GM12874 (cell line): ENCODE results near the gene SF3B3.

Experiments used
- TF ChIP-seq, protein P1 (sequence below): IDR thresholded peaks from 2 replicates; pipeline ENCODE4 v1.5.1; 2011; ENCODE audit warnings: low read depth, mild to moderate bottlenecking, control low read depth, low read length, moderate library complexity; ENCODE audit not compliant: insufficient read depth

Gene SF3B3

DNA sequence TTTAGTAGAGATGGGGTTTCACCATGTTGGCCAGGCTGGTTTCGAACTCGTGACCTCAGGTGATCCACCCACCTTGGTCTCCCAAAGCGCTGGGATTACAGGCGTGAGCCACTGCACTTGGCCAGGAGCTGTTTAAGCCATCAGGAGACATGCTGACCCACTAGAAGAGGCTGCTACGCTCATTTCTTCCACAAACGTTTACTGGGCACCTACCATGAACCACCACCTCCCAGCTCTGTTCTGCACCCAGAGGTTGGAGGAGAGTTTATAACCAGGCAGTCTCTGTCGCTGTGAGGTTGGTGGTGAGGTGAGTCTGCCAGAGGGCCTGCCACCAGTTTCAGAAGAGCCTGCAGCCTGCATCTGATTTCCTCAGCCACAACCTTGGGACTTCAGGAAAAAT is 51.8 kb downstream of the SF3B3 start:
- TF ChIP-seq, protein P1, sequence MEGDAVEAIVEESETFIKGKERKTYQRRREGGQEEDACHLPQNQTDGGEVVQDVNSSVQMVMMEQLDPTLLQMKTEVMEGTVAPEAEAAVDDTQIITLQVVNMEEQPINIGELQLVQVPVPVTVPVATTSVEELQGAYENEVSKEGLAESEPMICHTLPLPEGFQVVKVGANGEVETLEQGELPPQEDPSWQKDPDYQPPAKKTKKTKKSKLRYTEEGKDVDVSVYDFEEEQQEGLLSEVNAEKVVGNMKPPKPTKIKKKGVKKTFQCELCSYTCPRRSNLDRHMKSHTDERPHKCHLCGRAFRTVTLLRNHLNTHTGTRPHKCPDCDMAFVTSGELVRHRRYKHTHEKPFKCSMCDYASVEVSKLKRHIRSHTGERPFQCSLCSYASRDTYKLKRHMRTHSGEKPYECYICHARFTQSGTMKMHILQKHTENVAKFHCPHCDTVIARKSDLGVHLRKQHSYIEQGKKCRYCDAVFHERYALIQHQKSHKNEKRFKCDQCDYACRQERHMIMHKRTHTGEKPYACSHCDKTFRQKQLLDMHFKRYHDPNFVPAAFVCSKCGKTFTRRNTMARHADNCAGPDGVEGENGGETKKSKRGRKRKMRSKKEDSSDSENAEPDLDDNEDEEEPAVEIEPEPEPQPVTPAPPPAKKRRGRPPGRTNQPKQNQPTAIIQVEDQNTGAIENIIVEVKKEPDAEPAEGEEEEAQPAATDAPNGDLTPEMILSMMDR, result no peak

DNA sequence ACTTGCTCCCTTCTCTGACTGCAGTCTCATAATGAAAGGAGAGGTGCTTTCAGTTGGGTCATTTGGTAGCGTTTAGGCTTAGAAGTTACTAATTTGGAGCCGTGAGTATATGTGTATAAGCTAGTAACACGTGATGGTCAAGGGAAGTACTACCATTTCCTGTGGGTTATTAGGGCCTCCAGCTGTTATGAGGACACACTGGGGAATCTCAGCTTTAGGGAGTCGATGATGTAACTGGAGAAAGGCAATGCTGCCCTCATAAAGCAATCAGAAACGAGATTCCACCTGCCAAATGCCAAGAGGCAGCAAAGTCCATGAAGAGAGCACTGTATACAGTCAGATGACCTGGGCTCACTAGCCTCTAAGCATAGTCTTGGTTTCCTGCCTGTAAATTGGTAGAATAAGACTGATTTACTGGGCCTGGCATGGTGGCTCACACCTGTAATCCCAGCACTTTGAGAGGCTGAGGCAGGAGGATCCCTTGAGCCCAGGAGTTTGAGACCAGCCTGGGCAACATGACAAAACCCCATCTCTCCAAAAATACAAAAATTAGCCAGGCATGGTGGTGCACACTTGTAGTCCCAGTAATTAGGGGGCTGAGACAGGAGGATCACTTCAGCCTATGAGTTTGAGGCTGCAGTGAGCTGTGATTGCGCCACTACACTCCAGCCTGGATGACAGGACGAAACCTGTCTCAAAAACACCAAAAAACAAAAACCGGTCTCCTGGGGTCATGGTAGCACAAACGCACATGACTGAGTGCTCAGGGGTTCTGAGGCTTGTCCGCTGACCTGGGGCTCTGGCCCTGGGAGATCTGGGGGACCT is 53.0 kb downstream of the SF3B3 start:
- TF ChIP-seq, protein P1, result no peak

DNA sequence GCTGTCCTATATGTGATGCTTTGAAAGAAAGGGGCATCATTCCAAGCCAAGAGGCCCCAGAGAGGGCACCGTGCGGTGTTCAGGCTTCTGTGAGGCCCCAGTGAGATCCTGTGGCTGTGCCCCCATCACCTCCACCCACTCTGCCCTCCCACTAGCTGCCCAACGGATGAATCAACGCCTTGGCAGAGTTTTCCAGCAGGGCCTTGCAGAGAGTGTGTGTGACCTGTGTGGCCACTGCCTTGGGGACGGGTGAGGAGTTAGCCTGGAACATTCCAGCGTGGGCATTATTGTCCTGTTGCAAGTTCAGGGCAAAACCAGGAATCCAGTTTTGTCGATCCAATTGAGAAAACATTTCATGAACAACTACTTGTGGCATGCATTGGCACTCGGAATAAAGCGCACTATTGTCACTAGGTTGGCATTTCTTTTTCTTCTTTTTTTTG is 53.7 kb downstream of the SF3B3 start:
- TF ChIP-seq, protein P1, result no peak

DNA sequence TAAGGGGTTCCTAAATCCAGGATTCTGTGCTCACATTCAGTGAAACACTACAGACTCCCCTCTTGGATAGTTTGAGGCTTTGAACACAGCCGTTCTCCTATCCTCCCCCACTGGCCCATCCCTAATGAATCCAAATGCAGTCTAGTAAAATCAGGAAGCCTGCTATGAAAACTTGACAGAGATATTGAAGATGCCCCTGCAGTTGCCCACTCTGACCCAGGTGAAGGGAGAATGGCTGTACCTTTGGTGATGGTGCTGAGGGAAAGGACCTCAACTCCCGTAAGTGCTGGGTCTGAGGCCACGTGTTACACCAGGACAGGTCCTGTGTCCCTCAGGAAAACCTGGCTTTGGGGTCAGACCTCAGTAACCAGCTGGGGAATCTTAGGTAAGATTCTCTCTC is 54.4 kb downstream of the SF3B3 start:
- TF ChIP-seq, protein P1, result no peak

DNA sequence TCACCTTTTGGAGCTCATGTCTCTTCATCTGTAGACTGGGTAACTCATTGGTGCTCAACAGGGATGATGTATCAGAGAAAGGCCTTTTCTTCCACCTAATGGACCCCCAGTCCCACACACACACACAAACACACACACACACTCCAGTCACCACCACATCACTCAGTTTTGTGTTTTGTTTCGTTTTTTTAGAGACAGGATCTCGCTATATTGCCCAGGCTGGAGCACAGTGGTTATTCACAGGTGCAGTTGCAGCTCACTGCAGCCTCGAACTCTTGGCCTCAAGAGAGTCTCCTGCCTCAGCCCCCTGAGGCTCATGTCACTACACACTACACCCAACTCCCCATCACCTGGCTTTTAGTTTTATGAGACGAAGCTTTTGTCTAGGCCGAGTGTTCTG is 55.6 kb downstream of the SF3B3 start:
- TF ChIP-seq, protein P1, result no peak

DNA sequence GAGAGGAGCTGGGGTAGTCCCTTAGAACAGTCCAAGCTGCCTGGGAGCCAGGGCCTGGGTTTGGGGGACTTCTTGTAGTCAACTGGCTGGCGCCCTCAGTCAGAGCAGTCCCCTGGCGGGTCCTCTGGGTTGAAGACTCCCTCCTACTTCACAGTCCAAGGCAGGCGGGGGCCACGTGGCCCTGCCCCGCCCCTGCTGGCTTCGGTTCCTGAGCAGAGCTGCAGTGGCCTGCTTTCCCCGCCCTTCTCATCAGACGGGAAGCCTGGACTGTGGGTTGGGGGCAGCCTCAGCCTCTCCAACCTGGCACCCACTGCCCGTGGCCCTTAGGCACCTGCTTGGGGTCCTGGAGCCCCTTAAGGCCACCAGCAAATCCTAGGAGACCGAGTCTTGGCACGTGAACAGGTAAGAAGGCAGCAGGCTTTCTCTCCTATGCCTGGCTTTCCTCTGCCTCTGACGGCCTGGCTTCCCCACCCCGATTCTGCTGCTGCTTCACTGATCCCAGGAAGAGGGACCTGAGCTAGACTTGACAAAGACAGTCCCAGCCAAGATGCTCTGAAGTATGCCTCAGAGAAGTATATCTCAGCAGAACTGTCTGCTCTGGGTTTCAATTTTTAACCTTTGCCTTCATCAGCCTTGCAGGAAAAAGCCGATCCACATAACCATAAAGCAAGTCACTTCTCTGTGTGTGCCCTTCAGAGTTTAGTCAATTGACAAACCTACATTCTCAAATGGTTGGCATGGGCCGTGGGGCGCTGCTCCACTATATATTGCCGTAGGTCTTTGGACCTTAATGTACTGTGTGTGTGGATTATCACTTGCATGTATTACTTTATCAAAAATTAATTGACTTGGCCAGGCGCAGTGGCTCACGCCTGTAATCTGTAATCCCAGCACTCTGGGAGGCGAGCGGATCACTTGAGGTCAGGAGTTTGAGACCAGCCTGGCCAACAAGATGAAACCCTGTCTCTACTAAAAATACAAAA is 56.3 kb downstream of the SF3B3 start:
- TF ChIP-seq, protein P1, result no peak
